Neuronal stem cell (in vitro differentiated cells): ENCODE data around the gene DIDO1.
"Not testable (repeated sequence)": the region's sequence is repeated elsewhere in the genome, so short reads cannot be mapped to it uniquely, and the experiment has no call there.

ENCODE experiments used
- DNase-seq: peaks from one replicate; pipeline ENCODE4 v3.0.0-alpha.2; 2013; ENCODE audit warnings: low spot score
- H2AFZ ChIP-seq: one replicate; pipeline ENCODE4 v1.6.1; 2013; ENCODE audit warnings: mild to moderate bottlenecking, low read length, inconsistent platforms
- H2AK5ac ChIP-seq: 2 replicates; pipeline ENCODE4 v1.6.1; 2013; ENCODE audit warnings: low read depth, mild to moderate bottlenecking, inconsistent platforms, low read length, moderate library complexity, mixed read lengths
- H2BK120ac ChIP-seq: 2 replicates; pipeline ENCODE4 v1.6.1; 2013; ENCODE audit warnings: low read depth, mild to moderate bottlenecking, inconsistent platforms, low read length, moderate library complexity, mixed read lengths
- H2BK12ac ChIP-seq: one replicate; pipeline ENCODE4 v1.6.1; 2013; ENCODE audit warnings: low read length, inconsistent platforms
- H2BK15ac ChIP-seq: 2 replicates; pipeline ENCODE4 v1.6.1; 2013; ENCODE audit warnings: mild to moderate bottlenecking, low read length, inconsistent platforms, mixed read lengths
- H2BK5ac ChIP-seq: one replicate; pipeline ENCODE4 v1.6.1; 2013; ENCODE audit warnings: inconsistent platforms, mild to moderate bottlenecking, low read length, moderate library complexity
- H3K14ac ChIP-seq: one replicate; pipeline ENCODE4 v1.6.1; 2013; ENCODE audit warnings: low read length, inconsistent platforms
- H3K18ac ChIP-seq: 2 replicates; pipeline ENCODE4 v1.6.1; 2013; ENCODE audit warnings: low read length, inconsistent platforms
- H3K23ac ChIP-seq: 2 replicates; pipeline ENCODE4 v1.6.1; 2013; ENCODE audit warnings: low read depth, mild to moderate bottlenecking, mixed read lengths, low read length, inconsistent platforms; ENCODE audit not compliant: poor library complexity
- H3K27ac ChIP-seq: replicated peaks from 3 replicates; pipeline ENCODE4 v1.5.1; 2013; ENCODE audit warnings: low read length, inconsistent platforms
- H3K27me3 ChIP-seq, 3 experiments: 2 replicates each; pipeline ENCODE4 v1.6.1; 2013; ENCODE audit warnings: low read length in 3 of 3, mild to moderate bottlenecking in 2 of 3, inconsistent platforms in 1 of 3, low read depth in 1 of 3, mixed read lengths in 1 of 3, moderate library complexity in 1 of 3; ENCODE audit not compliant: control insufficient read depth in 3 of 3, insufficient read depth in 3 of 3
- H3K36me3 ChIP-seq, 2 donors: replicated peaks in 1 of 2; 2 replicates each; pipeline ENCODE4 v1.6.1; 2013; ENCODE audit warnings: low read length in 2 of 2; ENCODE audit not compliant: control insufficient read depth in 2 of 2, insufficient read depth in 2 of 2
- H3K4ac ChIP-seq: 2 replicates; pipeline ENCODE4 v1.6.1; 2013; ENCODE audit warnings: inconsistent platforms, mild to moderate bottlenecking, low read length, moderate library complexity
- H3K4me1 ChIP-seq, 2 donors: 1 replicate in 1 of 2; 2 replicates in 1 of 2; pipeline ENCODE4 v1.6.1; 2013; ENCODE audit warnings: low read length in 2 of 2, low read depth in 1 of 2; ENCODE audit not compliant: control insufficient read depth in 2 of 2, insufficient read depth in 1 of 2
- H3K4me2 ChIP-seq: one replicate; pipeline ENCODE4 v1.6.1; 2013; ENCODE audit warnings: mild to moderate bottlenecking, low read length, inconsistent platforms; ENCODE audit not compliant: insufficient read depth, poor library complexity, severe bottlenecking
- H3K4me3 ChIP-seq, 2 donors: 2 replicates each; pipeline ENCODE4 v1.5.1; 2013; ENCODE audit warnings: low read length in 2 of 2, mild to moderate bottlenecking in 2 of 2, inconsistent platforms in 1 of 2, moderate library complexity in 1 of 2
- H3K79me1 ChIP-seq: one replicate; pipeline ENCODE4 v1.6.1; 2013; ENCODE audit warnings: low read depth, mild to moderate bottlenecking, inconsistent platforms, low read length, moderate library complexity
- H3K9ac ChIP-seq: one replicate; pipeline ENCODE4 v1.6.1; 2013; ENCODE audit warnings: mild to moderate bottlenecking, low read depth, low read length, inconsistent platforms; ENCODE audit not compliant: poor library complexity
- H3K9me3 ChIP-seq, 2 donors: replicated peaks in 1 of 2; 2 replicates each; pipeline versions ENCODE3 to v1.6.1; 2013; ENCODE audit warnings: low read length in 2 of 2, mild to moderate bottlenecking in 2 of 2, inconsistent platforms in 1 of 2, low read depth in 1 of 2, mixed read lengths in 1 of 2, moderate library complexity in 1 of 2; ENCODE audit not compliant: control insufficient read depth in 2 of 2, insufficient read depth in 1 of 2
- H4K8ac ChIP-seq: one replicate; pipeline ENCODE4 v1.6.1; 2013; ENCODE audit warnings: low read depth, mild to moderate bottlenecking, inconsistent platforms, low read length, moderate library complexity
- H4K91ac ChIP-seq: one replicate; pipeline ENCODE4 v1.6.1; 2013; ENCODE audit warnings: low read length, low read depth, mild to moderate bottlenecking, inconsistent platforms; ENCODE audit not compliant: poor library complexity
- WGBS, 2 donors: extraction: QIAGEN DNeasy Blood & Tissue Kit; methylation state at CpG; one replicate each; pipeline ENCODE4 v1.1.7; 2013; ENCODE audit warnings: missing lambda C conversion rate in 2 of 2, mixed read lengths in 1 of 2; ENCODE audit not compliant: insufficient read length in 2 of 2, insufficient replicate concordance in 1 of 2; ENCODE audit errors: extremely low coverage in 2 of 2; 5-methylcytosine and 5-hydroxymethylcytosine counted together

The DIDO1 gene

DNA sequence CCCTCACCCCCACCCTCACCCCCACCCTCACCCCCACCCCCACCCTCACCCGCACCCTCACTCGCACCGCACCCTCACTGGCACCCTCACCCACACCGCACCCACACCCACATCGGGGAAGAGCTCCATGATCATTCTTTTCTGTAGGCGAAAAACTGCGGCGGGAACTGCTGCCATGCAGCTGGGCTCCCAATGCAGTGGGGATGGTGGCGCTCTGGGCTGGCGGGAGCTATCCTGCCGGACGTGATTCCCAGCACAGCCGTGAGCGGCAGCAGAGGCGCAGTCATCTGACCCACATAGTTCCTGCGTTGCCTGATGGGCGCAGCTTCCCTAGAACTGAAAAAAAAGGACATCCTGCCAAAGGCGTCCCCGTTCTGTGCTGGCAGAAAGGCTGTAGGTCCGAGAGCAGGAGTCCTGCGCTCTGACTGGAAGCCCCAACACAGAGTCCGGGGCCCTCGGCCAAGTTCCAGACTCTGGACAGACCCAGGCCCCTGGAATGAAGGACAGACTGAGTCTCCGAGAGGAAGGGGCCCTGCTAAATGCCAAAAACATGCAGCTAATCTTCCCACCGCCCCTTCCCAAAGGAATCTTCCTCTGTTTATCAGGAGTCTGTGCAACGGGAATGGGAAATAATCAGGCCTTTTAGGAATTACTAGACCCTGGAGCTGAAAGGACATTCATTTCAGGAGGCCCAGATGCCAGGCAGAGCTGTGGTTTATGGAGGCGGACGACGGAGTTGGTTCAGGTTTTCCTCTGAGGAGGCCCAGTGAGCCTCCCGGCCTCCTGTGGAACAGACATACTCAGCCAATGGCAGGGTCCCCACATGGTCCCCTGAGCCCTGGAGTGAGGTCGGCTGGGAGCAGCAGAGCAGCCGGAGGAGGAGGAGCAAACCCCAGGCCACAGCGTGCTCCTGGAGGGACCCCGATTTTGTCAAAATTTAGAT, 50.6 kb downstream of the DIDO1 start:
- peak overlapping the region; percentile 65 for H3K23ac ChIP-seq
- H2BK120ac ChIP-seq: no peak overlapping the region
- no peak overlapping the region for H4K91ac ChIP-seq
- WGBS, 2 donors: no CpG with 5 or more reads among the region's 34 CpGs
- H3K4me2 ChIP-seq: no peak overlapping the region
- no peaks in the 10 kb centered on the region for H3K9me3 ChIP-seq
- peaks cover 0 to 6% (median 0%) of the 10 kb centered on the region in 3 experiments for H3K27me3 ChIP-seq
- H2BK5ac ChIP-seq: no peak overlapping the region
- no peak overlapping the region for H3K4me3 ChIP-seq
- no peaks in the 10 kb centered on the region for H3K79me1 ChIP-seq
- no peak overlapping the region for H3K14ac ChIP-seq
- peaks cover 0 to 8% of the 10 kb centered on the region in 2 donors for H3K4me1 ChIP-seq
- peak overlapping the region; percentile 88 for H2AFZ ChIP-seq
- peak overlapping the region; percentile 77 for H2AK5ac ChIP-seq
- peak overlapping the region; percentile 54 for H3K27ac ChIP-seq
- no peak overlapping the region for H4K8ac ChIP-seq
- H3K4ac ChIP-seq: no peak overlapping the region
- H3K9ac ChIP-seq: no peak overlapping the region
- H2BK12ac ChIP-seq: no peak overlapping the region
- H2BK15ac ChIP-seq: peak overlapping the region; percentile 49
- no peak overlapping the region for H3K18ac ChIP-seq
- H3K36me3 ChIP-seq: peaks cover 3 to 10% of the 10 kb centered on the region in 2 donors
- peak; percentile 14 for DNase-seq

GRCh38 chr20:62874964-62875344, 51.4 kb downstream of the DIDO1 start:
- Histone ChIP-seq H2AFZ (no peak overlapping the region), H3K4me1 (peaks cover 0 to 8% of the 10 kb centered on the region in 2 donors), H3K14ac (no peak overlapping the region), H2BK15ac (no peak overlapping the region), H3K36me3 (peaks cover 2 to 3% of the 10 kb centered on the region in 2 donors), H2BK5ac (no peak overlapping the region), H3K27ac (no peak overlapping the region), H3K23ac (no peak overlapping the region), H3K9ac (no peak overlapping the region), H3K9me3 (no peaks in the 10 kb centered on the region), H2BK120ac (no peak overlapping the region), H3K4me2 (no peak overlapping the region), H4K8ac (no peak overlapping the region), H3K4ac (no peak overlapping the region), H3K4me3 (no peak overlapping the region), H2AK5ac (no peak overlapping the region), H3K79me1 (no peaks in the 10 kb centered on the region), H3K18ac (no peak overlapping the region), H3K27me3 (peaks cover 0 to 6% (median 0%) of the 10 kb centered on the region in 3 experiments), H2BK12ac (no peak overlapping the region), H4K91ac (no peak overlapping the region)
- no peak for DNase-seq
- no CpG with 5 or more reads among the region's 14 CpGs for WGBS, 2 donors

GRCh38 chr20:62873681-62874031, 52.6 kb downstream of the DIDO1 start:
- H2AFZ ChIP-seq: peak overlapping the region; percentile 53
- not testable (repeated sequence) for H4K8ac ChIP-seq, H3K4me1 ChIP-seq, H3K79me1 ChIP-seq, H3K9ac ChIP-seq, H2BK5ac ChIP-seq, H2BK12ac ChIP-seq, H3K14ac ChIP-seq, H3K4ac ChIP-seq, DNase-seq, H2AK5ac ChIP-seq, H2BK15ac ChIP-seq, H3K4me3 ChIP-seq, H3K27ac ChIP-seq, H3K27me3 ChIP-seq, H3K4me2 ChIP-seq, H3K18ac ChIP-seq, H3K36me3 ChIP-seq, H3K9me3 ChIP-seq, H3K23ac ChIP-seq, H2BK120ac ChIP-seq, H4K91ac ChIP-seq
- WGBS, 2 donors: no CpG with 5 or more reads among the region's 15 CpGs

GRCh38 chr20:62873280-62873679, 53.0 kb downstream of the DIDO1 start:
- Histone ChIP-seq H3K23ac (no peak overlapping the region), H3K36me3 (no peaks in the 10 kb centered on the region), H4K8ac (no peak overlapping the region), H3K9ac (no peak overlapping the region), H2BK120ac (no peak overlapping the region), H3K4me3 (no peak overlapping the region), H3K4me1 (peaks cover 0 to 8% of the 10 kb centered on the region in 2 donors), H3K79me1 (no peaks in the 10 kb centered on the region), H2BK15ac (no peak overlapping the region), H3K27me3 (no peaks in the 10 kb centered on the region), H3K18ac (no peak overlapping the region), H4K91ac (no peak overlapping the region), H3K9me3 (no peaks in the 10 kb centered on the region), H3K27ac (no peak overlapping the region), H2BK5ac (no peak overlapping the region), H2BK12ac (no peak overlapping the region), H3K14ac (no peak overlapping the region), H2AFZ (no peak overlapping the region), H2AK5ac (no peak overlapping the region), H3K4ac (no peak overlapping the region), H3K4me2 (no peak overlapping the region)
- DNase-seq: no peak
- no CpG with 5 or more reads among the region's 7 CpGs for WGBS, 2 donors
